Endothelial cell of umbilical vein (primary cell): ENCODE measurements around the gene SLC6A19. TPM values are rescaled to one million over a fixed set of nuclear protein-coding genes. Genes with fewer than 3 reads are reported as not detected.

Experiments used
- BruUV-seq: library from RNA; stranded (reverse); fragments of 400-500 nt; replicated peaks from 2 replicates; lab custom pipeline; 2021; lab: Mats Ljungman, UMichigan
- CTCF ChIA-PET: fragments of 300-600, 350-600 bp; sonication (Branson Sonifier 250); formaldehyde crosslinking; loops from one replicate; lab custom pipeline; 2021; ENCODE audit warnings: antibody characterized with exemption, inconsistent platforms; lab: Charles Lee
- POLR2A ChIA-PET: fragments of 300-600, 350-600 bp; sonication (Branson Sonifier 250); formaldehyde crosslinking; loops from one replicate; lab custom pipeline; 2021; ENCODE audit warnings: antibody characterized with exemption, inconsistent platforms; lab: Charles Lee
- DNase-seq: peaks from one replicate; pipeline ENCODE4 v3.0.0-alpha.2; 2011; ENCODE audit warnings: low read depth, low spot score
- FAIRE-seq: peaks from 2 replicates; lab custom pipeline; 2011; peaks lifted over from hg19 to GRCh38; lab: Jason Lieb, UNC
- H2AFZ ChIP-seq: 2 replicates; pipeline ENCODE4 v1.6.0; 2012; ENCODE audit warnings: low read depth, low read length, control low read depth, inconsistent platforms
- H3K27ac ChIP-seq: 2 replicates; pipeline ENCODE4 v1.5.1; 2011; ENCODE audit warnings: low read depth, mild to moderate bottlenecking, control low read depth, low read length, moderate library complexity; ENCODE audit not compliant: insufficient read depth
- H3K27me3 ChIP-seq, 2 experiments: 2 replicates each; pipeline versions ENCODE4 v1.6.0 to v1.6.1; 2011; ENCODE audit warnings: low read length in 2 of 2, mixed read lengths in 1 of 2; ENCODE audit not compliant: control insufficient read depth in 2 of 2, insufficient read depth in 2 of 2
- H3K36me3 ChIP-seq, 2 experiments: 2 replicates in 1 of 2; 3 replicates in 1 of 2; pipeline ENCODE4 v1.5.1; 2011; ENCODE audit warnings: low read length in 2 of 2, mild to moderate bottlenecking in 1 of 2, moderate library complexity in 1 of 2; ENCODE audit not compliant: control insufficient read depth in 2 of 2, insufficient read depth in 2 of 2; ENCODE audit errors: extremely low read depth in 1 of 2
- H3K4me1 ChIP-seq: 3 replicates; pipeline ENCODE4 v1.5.1; 2011; ENCODE audit warnings: mild to moderate bottlenecking, low read length; ENCODE audit not compliant: control insufficient read depth, insufficient read depth; ENCODE audit errors: extremely low read depth
- H3K4me2 ChIP-seq: 2 replicates; pipeline ENCODE4 v1.6.1; 2011; ENCODE audit warnings: low read length, control low read depth, mixed read lengths; ENCODE audit not compliant: insufficient read depth
- H3K4me3 ChIP-seq, 3 experiments: fragments of 200-600 bp in 1 of 3; sonication (generic), shearing (Covaris generic) in 1 of 3; replicated peaks in 1 of 3; 2 replicates each; pipeline ENCODE4 v1.5.1; 2011 to 2016; ENCODE audit warnings: control low read depth in 3 of 3, low read length in 3 of 3, mild to moderate bottlenecking in 2 of 3, inconsistent platforms in 1 of 3, low read depth in 1 of 3, moderate library complexity in 1 of 3; ENCODE audit not compliant: insufficient read depth in 1 of 3
- H3K79me2 ChIP-seq: 2 replicates; pipeline ENCODE4 v1.6.0; 2012; ENCODE audit warnings: low read length, inconsistent platforms; ENCODE audit not compliant: control insufficient read depth, insufficient read depth
- H3K9ac ChIP-seq: replicated peaks from 2 replicates; pipeline ENCODE3; 2011; ENCODE audit warnings: low read length, control low read depth; ENCODE audit not compliant: insufficient read depth; ENCODE audit errors: extremely low read depth
- H3K9me1 ChIP-seq: replicated peaks from 3 replicates; pipeline ENCODE4 v1.6.0; 2011; ENCODE audit warnings: mild to moderate bottlenecking, low read length; ENCODE audit not compliant: control insufficient read depth, insufficient read depth; ENCODE audit errors: extremely low read depth
- H3K9me3 ChIP-seq: replicated peaks from 2 replicates; pipeline ENCODE4 v1.5.1; 2012; ENCODE audit warnings: low read length, inconsistent platforms; ENCODE audit not compliant: control insufficient read depth, insufficient read depth
- H4K20me1 ChIP-seq: replicated peaks from 2 replicates; pipeline ENCODE3; 2011; ENCODE audit warnings: mild to moderate bottlenecking, low read length; ENCODE audit not compliant: control insufficient read depth, insufficient read depth; ENCODE audit errors: extremely low read depth
- CTCF ChIP-seq, 2 donors: IDR thresholded peaks; 1 replicate in 1 of 2; 2 replicates in 1 of 2; pipeline ENCODE4 v1.5.1; 2011; ENCODE audit warnings: low read length in 2 of 2, mild to moderate bottlenecking in 2 of 2, moderate library complexity in 2 of 2, control low read depth in 1 of 2, inconsistent platforms in 1 of 2, low read depth in 1 of 2; ENCODE audit not compliant: insufficient read depth in 1 of 2; ENCODE audit errors: extremely low read depth in 1 of 2
- EZH2 ChIP-seq: IDR thresholded peaks from 2 replicates; pipeline ENCODE4 v1.6.1; 2012; ENCODE audit warnings: borderline replicate concordance, low read depth, mild to moderate bottlenecking, moderate library complexity, low read length, inconsistent platforms; ENCODE audit not compliant: severe bottlenecking
- FOS ChIP-seq: IDR thresholded peaks from 2 replicates; pipeline ENCODE4 v1.6.1; 2011; ENCODE audit warnings: mild to moderate bottlenecking, low read length, moderate library complexity, borderline replicate concordance; ENCODE audit not compliant: insufficient read depth
- GATA2 ChIP-seq: IDR thresholded peaks from 2 replicates; pipeline ENCODE4 v1.7.0; 2011; ENCODE audit warnings: low read depth, mild to moderate bottlenecking, moderate library complexity, mixed read lengths, low read length; ENCODE audit not compliant: insufficient read length, insufficient read depth
- JUN ChIP-seq: IDR thresholded peaks from 2 replicates; pipeline ENCODE4 v1.6.1; 2011; ENCODE audit warnings: borderline replicate concordance, low read depth; ENCODE audit not compliant: insufficient read length, insufficient read depth
- MYC ChIP-seq: IDR thresholded peaks from one replicate; pipeline ENCODE4 v1.6.1; 2011; ENCODE audit warnings: mild to moderate bottlenecking, low read depth, low read length
- POLR2A ChIP-seq: IDR thresholded peaks from 2 replicates; pipeline ENCODE4 v1.6.1; 2012; ENCODE audit warnings: low read depth, mild to moderate bottlenecking, control low read depth, low read length
- POLR2AphosphoS5 ChIP-seq: IDR thresholded peaks from 2 replicates; pipeline ENCODE4 v1.6.1; 2012; ENCODE audit warnings: low read depth, mild to moderate bottlenecking, control low read depth, low read length, moderate library complexity; ENCODE audit not compliant: insufficient read depth
- dilution Hi-C: fragments of 300-500 bp; cut with MboI; formaldehyde crosslinking; loops from one replicate; pipeline ENCODE4 v1.15.0; 2019; ENCODE audit warnings: low sequenced_read_pairs; ENCODE audit not compliant: extremely low pct_ligation_motif_present
- intact Hi-C: fragments of 100-400 bp; cut with micrococcal nuclease; formaldehyde crosslinking; loops from one replicate; pipeline ENCODE4 v1.10.0; 2022
- polyA plus RNA-seq, 4 experiments: library from polyadenylated mRNA; depleted of rRNA in 3 of 4; stranded (reverse) in 3 of 4; unstranded in 1 of 4; fragments of >200 nt; gene quantifications; 2 replicates each; pipeline versions ENCODE4 v1.2.1 to v1.2.3, GENCODE V29; 2011 to 2012; ENCODE audit warnings: missing spikeins in 1 of 4
- total RNA-seq: library from RNA; stranded (reverse); gene quantifications from 2 replicates; pipeline ENCODE4 v1.2.3, GENCODE V29; 2021
- TF ChIP-seq, protein P1 (sequence below): IDR thresholded peaks from 2 replicates; pipeline ENCODE4 v1.6.1; 2011; ENCODE audit not compliant: insufficient read depth, insufficient read length

Gene SLC6A19
- total and polyA plus RNA-seq, 2 donors (not counting 3 experiments of a cell fraction or from before 2014, with no cell fraction given): not detected

- Histone ChIP-seq H3K36me3 (no peaks in the 10 kb centered on the region), H3K79me2 (no peaks in the 10 kb centered on the region), H3K27ac (no peak overlapping the region), H3K9me3 (no peaks in the 10 kb centered on the region), H3K27me3 (no peaks in the 10 kb centered on the region), H3K4me3 (no peak overlapping the region), H3K4me1 (no peaks in the 10 kb centered on the region), H4K20me1 (no peaks in the 10 kb centered on the region), H3K9me1 (no peaks in the 10 kb centered on the region), H3K9ac (no peak overlapping the region), H3K4me2 (no peak overlapping the region), H2AFZ (no peak overlapping the region)
- intact Hi-C loops: no loop called here
- no TSS peak for BruUV-seq
- TF ChIP-seq FOS (no peak), GATA2 (no peak), MYC (no peak), CTCF (IDR thresholded peaks at IDR 0.05; ENCODE audit: extremely low read depth in 1 of 2, insufficient read depth in 1 of 2, low read depth in 1 of 2, low read length in 2 of 2) (no peak), POLR2A (no peak), EZH2 (no peak), POLR2AphosphoS5 (no peak), JUN (no peak)
- TF ChIP-seq, protein P1, sequence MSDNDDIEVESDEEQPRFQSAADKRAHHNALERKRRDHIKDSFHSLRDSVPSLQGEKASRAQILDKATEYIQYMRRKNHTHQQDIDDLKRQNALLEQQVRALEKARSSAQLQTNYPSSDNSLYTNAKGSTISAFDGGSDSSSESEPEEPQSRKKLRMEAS: no peak
- dilution Hi-C loops: no loop called here
- ChIA-PET POLR2A (no interaction called here), CTCF (interaction anchor here (4.0 kb wide), 1 partner anchor 439 kb away, joined by 55 read pairs; no protein-coding TSS in a partner anchor)
- FAIRE-seq (no peak), DNase-seq (no peak)
Observed at GRCh38 chr5:1206521-1207412, 5.4 kb downstream of the SLC6A19 start.
